DMS53 (cell line): ENCODE results near the gene NMNAT3.

Experiments
- DNase-seq: peaks from one replicate; lab custom pipeline; 2025; lab: John Stamatoyannopoulos, UW

NMNAT3 gene

DNA sequence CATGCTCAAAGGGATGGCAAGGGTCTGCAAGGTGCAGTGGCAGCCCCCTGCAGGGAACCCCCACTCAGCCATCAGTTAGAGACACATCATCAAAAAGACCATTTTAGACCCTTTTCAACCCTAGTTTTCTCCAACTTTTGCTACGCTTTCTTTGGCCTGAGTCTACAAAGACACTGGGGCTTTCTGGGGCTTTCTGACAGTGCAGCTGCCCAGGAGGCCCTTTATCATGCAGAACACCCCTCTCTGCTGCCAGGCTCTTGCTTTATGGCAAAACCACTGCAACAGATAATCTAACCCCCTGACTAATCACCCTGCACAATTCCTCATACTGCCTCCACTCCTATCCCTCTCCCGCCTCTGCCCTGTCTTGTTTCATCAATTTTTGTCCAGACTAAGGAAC lies 2.4 kb downstream of the NMNAT3 start:
- no peak for DNase-seq

DNA sequence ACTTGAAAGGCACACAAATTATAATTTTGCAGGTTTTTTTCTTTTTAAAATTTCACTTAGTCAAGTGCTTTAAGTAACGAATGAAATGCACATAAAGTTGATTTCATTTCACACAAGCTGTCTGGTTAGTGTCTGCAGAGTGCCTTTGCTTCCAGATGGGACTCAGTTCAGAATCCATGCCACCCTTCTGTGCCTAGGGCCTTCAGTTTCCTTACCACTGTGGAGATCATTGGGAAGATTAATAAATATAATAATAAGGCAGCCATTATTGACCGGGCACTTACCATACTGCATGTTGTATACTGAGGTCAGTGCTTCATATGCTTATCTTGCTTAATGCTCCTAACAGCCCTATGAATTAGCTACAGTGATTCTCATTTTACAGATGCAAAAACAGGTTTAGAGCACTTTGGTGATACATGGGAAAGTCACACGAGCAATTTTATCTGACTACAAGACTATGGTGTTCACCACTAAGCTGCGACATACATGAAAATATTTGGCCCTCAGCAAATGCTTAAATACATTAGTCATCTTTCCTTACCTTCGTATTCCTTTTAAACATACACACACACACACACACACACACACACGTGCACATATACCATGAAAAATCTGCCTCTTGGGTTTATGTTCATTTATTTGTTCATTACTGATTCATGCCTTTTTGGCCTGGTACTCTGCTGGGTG lies 3.1 kb downstream of the NMNAT3 start:
- DNase-seq = no peak

DNA sequence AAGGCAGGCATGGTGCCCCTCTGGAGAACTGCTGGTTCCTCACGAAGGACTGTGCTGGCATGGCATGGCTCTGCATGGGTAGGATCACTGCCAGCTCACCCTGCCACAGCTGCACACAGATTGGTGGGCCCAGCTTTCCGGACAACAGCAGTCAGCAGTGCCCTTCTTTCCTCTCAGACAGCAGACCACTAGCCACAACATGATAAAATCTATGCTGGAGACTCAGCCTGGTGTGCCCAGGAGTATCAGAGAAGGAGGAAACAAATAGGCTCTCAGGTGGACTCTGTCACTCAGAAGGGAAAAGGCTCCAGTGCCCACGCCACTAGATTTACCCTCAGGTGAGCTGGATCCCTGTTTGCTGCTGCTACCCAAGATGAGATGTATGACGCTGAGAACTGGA lies 4.9 kb downstream of the NMNAT3 start:
- DNase-seq = no peak

DNA sequence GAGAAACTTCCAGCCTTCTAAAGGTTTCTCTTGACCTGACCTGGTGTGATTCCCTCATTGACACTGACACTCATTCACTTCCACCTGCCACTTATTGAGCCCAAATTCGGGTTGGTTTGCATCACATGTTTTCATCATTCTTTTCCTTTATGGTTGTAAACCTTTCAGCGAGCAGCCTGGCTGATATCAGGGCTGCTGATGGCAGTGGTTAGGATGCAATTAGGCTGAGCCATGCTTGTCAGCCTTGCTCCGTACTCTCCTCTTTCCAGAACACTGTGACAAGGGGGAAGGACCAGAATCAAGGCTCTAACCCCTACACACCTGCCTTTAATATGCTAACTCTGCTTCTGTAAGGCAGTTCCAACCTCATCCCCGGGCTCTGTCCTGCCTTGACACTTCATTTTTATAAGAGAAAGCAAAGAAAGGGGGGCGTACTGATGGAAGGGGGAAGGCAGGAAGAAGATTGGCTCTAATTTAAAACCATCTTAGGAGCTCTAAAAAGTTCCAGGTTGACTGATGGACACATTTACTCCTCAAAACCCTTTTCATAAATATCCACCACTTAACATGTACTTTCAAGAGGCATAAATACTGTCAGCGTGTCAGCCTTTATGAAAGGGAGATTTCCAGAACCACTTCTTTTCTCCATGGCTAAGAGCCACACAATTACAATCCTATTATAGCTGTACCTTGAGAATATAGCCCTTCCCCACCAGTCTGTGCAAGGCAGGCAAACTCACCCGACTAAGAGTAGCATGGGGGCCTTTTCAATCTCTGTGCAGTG lies 5.7 kb downstream of the NMNAT3 start:
- DNase-seq = no peak

DNA sequence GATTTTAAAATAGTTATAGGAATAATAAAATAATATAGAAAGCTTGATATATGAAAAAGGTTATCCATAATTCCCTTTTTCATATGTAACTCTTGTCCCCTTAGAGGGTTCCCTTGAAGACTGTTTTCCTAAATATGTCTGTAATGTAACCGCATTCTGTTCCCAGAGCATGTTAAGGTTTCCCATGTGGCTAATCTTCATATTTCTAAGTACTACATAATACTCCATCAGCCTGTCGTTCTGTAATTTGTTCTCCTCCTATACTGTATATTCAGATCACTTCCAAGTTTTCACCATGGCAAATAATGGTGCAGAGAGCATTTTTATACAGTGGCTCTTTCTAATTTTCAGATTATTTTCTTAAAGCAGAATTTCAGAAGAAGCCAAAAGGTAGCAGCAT lies 6.7 kb downstream of the NMNAT3 start:
- no peak for DNase-seq

DNA sequence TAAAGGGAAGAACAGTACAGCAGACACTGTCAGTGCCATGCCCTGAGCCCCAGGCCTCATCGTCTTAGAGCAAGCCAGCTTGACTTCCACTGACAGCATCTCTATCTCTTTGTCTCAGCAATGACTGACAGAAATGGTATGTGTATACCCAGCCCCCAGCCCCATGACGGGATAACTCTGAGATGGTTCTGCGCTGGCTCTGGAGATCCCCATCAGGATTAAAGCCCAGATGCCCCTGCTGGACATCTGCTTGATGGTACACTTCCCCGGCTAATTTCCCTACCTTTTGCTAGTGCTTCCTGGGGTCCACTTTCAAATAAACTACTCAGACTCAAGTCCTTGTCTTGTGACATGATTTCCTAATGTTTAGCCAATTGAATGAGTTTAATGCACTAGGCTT lies 7.6 kb downstream of the NMNAT3 start:
- no peak for DNase-seq

DNA sequence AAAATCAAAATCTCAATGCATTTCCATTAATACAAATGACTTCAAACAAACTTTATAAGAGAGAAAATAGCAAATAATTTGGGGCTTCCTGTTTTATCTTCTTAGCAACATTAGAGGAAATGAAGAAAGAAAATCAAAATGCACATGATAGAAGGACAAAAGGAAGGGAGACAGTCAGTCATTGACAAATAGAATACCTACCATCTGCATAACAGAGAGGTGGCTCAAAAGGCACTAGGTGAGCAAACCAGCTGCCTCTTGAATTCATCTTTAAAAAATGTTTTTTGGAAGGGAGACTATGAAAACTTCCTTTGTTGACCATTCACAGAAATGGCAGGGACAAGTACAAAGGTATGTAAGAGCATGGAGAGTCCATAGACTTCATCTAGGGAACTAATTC lies 9.4 kb downstream of the NMNAT3 start:
- no peak for DNase-seq

DNA sequence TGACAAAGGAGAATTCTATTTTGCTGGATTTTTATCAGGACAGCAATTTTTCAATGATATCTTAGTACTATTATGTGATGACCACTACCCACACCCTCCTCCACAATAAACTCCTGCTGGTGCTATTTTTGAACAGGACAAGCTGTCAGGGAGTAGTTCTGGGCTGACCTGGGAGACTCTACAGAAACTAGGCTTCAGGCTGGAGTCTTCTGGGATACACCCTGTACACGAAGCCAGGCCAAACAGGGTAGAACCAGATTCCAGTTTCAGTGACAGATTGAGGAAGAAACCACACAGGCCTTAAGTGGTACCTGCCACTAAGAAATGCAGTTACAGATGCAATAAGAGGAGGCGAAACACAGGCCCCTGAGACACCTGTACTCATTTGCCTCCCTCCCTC lies 12.8 kb downstream of the NMNAT3 start:
- DNase-seq = no peak

DNA sequence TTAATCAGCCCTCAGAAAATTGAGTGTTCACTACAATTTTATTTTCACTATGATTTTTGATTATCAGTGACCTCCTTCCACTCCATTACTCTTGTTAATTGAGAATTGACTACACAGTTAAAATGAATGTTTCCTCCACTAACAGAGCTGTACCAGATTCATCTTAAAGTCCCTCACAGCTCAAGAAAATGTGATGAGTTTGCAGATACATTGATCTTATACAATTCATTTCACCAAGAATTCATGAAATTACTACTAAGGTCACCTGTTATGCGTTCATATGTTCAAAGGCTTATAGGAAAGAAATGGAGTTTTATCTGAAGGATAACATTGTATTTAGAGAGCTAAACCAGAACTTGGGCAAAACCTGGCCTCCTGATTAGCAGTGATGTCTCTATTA lies 17.5 kb downstream of the NMNAT3 start:
- DNase-seq = no peak

DNA sequence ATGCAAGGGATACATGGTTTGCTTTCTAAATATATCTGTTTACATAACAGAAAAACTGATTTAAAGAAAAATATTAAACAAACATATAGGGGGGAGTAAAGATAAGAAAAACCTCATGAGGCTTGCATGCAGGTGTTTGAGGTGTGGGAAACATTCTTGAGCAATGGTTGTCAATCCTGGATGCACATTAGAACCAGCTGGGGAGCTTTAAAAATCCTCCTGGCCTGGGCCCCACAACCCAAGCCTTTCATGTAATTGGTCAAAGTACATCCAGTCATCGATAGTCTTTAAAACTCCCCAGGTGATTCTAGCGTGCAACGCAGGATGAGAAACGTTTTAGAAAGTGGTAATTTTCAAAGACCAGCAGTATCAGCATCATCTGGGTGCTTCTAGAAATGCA lies 18.3 kb downstream of the NMNAT3 start:
- no peak for DNase-seq

DNA sequence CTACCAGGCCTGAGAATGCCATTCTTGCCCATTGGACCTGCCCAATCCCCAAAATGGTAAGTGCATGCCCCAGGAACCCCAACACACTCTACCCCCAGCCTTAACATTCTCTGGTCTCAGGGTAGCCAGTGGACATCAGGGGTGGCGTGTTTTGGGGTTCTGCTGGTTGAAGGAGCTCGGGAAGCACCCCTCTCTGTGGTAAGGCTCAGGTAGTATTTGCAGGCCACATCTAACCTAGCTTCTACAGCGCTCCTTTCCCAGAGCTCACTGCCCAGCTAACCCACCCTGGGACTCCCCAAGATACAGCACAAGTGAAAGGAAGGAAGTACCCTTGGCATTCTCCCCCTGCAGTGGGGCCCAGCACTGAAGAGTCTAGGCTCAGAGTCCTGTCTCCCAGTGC lies 19.8 kb downstream of the NMNAT3 start:
- DNase-seq = no peak

DNA sequence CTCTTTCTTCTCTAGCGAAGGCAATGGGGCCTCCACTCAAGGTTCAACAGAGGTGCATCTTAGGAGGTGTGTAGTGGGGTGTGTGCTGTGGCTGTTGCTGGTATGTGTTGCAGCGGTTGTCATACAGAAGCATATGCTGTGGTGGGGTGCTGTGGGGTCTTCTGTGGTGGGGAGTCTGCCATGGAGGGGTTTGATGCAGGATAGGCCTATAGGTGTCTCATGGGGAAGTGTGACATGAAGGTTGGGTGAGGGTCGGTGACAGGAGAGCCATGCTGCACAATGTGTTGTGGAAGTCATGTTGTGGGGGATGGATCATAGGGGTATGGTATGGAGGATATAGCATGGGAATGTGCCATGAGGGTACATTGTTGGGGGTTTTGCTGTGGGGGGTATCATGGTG lies 20.3 kb downstream of the NMNAT3 start:
- no peak for DNase-seq

DNA sequence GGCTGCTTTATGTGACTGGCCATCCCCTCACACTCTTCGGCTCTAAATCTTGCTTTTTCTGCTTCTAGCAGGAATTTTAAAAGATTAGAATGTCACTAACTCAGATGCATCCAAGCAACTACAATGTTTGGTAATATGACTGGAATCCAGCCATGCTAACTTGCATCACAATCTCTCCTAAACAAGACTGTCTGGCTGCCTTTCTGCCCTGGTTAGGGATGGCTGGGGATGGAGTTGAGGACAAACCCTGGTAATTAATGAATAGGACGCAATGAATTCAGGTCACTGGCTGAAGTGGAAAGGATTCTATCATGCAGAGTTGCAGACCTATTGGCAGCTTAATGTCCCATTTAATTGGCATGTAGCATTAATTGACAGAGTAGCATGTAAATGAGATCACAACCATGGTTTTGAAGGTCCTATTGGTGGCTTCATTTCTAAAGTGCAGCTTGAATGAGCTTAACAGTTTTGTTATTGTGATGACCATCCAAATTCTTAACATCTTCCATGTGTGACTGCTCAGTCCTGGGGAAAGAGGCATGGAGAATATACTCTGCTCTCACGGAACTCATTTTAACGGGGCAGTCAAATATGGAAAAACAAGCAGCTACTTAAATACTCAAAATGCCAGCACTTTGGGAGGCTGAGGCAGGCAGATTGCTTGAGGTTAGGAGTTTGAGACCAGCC lies 21.7 kb downstream of the NMNAT3 start:
- no peak for DNase-seq

DNA sequence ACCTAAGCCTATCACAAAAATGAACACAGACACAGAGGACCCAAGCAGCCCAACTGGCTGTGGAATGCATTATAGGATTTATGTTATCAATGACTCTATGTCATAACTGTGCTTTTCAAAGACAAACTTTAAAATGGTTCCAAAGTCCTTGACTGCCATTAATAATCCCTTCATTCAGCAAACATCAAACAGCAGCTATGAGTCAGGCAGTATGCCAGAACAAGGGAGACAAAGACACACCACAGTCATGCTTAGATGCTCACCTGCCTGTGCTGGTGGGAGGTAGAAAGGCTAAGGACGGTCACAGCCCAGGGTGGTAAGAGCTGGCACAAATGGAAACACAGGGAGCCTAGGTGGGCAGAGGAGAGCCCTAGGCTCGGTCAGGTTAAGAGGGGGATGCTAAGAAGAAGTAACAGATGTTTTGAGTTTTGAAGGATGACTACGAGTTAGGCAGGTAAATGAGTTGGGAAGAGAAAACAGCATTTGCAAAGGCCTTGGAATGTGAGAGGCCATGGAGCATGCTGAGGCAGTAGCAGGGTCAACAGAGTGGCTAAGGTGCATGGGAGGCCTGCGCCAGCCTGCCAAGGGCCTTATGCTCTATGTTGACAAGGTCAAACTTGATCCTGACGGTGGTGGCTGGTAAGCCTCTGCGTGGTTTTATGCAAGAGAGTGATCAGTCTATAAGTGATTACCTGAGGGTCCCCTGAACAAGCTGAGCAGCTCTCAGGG lies 23.0 kb downstream of the NMNAT3 start:
- DNase-seq = peak; percentile 74

DNA sequence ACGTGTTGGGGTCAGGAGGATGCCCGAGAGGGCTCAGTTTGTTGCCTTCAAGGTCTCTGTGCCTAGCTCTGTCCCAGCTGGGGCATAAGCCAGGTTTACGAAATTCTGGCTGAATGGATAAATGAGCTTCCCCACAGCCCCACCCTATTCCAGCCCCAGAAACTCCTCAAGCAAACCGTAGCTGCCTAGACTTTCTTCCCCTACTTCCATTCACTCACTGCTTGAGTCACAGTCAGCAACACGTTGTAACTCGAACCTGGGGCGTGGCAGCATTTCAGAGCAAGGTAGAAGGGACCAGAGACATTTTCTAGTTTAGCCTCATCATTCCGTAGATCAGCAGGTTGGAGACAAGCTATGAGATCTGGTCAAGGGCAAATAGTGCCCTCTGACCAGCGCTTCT lies 24.2 kb downstream of the NMNAT3 start:
- no peak for DNase-seq

DNA sequence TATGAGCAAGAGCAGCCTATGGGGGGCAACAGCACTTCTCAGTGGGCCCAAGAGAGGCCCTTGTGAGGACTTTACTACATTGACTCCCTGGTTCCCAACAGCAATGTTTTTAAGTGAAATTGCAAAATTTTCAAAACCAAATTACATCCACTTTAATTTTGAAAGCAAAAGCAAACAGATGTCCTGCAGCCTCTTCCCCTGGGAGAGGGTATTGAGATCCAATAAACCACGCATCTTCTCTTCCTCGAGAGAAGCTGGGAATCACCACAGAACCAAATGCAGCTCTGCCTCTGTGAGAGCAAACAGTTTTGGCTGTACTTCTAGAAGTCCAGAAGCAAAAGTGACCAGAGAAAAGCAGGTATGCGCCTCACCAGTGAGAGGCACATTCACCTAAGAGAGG lies 25.2 kb downstream of the NMNAT3 start:
- no peak for DNase-seq

DNA sequence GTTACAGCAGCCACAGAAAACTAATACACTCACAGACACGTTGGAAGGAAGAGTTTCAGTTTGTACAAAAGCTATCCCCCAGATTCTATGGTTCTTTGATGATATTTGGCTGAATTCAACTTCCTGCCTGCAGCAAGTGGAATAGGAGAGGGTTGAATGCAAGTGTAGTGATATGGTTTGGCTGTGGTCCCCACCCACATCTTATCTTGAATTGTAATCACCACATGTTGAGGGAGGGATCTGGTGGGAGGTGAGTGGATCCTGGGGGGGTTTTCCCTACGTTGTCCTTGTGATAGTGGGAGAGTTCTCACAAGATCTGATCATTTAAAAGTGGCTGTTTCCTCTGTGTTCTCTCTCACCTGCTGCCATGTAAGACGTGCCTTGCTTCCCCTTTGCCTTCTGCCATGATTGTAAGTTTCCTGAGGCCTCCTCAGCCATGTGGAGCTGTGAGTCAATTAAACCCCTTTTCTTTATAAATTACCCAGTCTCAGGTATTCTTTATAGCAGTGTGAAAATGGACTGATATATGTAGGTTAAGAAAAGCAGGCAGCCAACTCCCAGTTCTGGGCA lies 29.8 kb downstream of the NMNAT3 start:
- DNase-seq = no peak

DNA sequence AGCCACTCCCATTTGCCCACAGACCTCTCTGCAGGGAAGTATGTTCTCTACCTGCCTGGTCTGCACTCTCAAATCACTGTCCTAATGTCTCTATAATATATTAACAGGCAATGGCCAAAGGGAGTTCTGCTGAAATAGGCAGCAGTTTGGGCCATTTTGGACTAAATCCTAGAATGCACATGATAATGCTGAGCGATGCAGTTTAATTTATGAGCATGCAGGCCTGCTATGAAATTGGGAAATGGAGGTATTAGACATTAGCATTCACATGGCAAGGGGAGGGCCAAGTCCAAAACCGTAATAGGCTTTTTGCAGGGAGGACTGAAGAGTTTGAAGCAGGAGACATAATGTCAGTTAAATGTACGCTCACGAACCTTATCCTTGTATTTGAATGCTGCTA lies 31.3 kb downstream of the NMNAT3 start:
- DNase-seq = no peak

DNA sequence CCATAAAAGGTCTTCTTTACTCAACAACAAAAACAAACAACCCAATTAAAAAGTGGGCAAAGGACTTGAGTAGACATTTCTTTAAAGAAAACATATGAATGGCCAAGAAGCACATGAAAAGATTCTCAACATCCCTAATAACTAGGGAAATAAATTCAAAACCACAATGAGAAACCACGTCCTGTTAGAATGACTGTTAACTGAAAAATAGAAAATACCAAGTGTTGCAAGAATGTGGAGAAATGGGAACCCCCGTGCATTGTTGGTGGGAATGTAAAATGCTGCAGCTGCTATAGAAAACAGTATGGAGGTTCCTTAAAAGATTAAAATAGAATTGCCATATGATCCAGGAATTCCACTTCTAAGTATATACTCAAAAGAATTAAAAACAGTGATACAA lies 34.8 kb downstream of the NMNAT3 start:
- DNase-seq = no peak

DNA sequence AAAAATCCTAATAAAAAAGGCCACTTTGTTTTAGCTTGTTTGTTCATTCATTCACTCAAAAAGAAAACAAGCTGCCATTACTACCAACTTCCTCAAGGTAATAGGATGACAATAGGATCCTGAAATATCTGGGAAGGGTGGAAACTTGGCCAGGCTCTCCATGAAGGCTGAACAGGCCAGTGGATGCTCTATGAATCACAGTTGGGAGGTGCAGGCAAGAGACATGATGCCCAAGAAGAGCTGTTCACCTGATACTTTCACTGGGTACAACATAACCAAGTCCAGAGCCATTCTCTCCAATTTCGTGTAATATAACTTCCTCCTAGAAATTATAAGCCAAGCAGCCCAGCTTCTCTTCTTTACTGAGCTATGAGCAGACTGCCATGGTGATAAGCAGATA lies 37.3 kb downstream of the NMNAT3 start:
- DNase-seq = no peak

DNA sequence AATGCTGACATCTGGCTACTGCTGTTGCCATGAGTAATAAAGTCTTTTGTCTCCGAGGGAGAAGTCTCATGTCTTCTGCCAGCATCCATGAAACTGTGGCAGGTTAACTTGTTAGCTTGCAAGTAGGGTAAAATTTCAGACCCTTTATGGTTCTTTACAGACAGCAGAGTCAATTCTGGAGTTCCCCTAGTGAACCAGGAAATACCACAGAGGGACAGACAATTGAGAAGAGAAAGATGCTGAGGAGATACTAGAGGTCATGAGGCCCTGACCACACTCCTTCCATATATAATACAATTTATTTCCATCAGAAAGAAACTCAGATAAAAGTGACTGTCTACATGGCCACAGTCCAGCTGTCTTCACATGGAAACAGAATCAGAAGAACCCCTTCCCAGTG lies 38.1 kb downstream of the NMNAT3 start:
- DNase-seq = no peak

DNA sequence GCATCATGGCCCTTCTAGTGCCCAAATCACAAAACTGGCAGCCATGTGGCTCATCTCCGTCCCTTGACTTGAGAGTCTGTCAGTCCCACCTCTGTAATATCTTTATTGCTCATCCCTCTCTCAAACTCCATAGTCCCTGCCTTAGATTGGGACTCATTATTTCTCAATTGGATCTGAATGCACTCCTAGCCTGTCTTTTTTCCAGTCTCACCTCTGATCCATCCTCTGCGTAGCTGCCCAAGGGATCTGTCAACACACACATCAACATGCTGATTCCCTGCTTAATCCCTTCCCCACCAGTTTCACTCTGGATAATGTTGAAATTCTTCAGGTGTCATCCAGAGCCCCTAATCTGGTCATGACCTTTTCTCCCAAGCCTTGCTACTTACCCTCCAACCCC lies 39.3 kb downstream of the NMNAT3 start:
- DNase-seq = no peak
